C4-2B (cell line): Measurements from ENCODE around the gene DUSP5.

Experiments
- CTCF ChIP-seq: fragments of 450-650 bp; conservative IDR thresholded peaks from 2 replicates; pipeline ENCODE4 v1.5.1; 2017; ENCODE audit warnings: mild to moderate bottlenecking
- ZFX ChIP-seq: fragments of 450-650 bp; IDR thresholded peaks from 2 replicates; pipeline ENCODE4 v1.6.1; 2017

GRCh38 chr10:110480387-110480786 is 17.3 kb upstream of the DUSP5 start:
- TF ChIP-seq CTCF (no peak), ZFX (no peak)
